GM18517 (cell line): ENCODE results near the gene CAT.

Experiments used
- ATAC-seq: cut with Tn5 transposase; IDR thresholded peaks from one replicate; pipeline ENCODE4 v1.9.1; 2021; ENCODE audit warnings: mild to moderate bottlenecking, moderate library complexity; ENCODE audit not compliant: unreplicated experiment

Gene CAT

GRCh38 chr11:34519595-34520235 lies 81.0 kb downstream of the CAT start:
- no peak for ATAC-seq

- ATAC-seq, result no peak
These were observed 82.5 kb downstream of the CAT start for GRCh38 chr11:34521265-34521664.
